ENCODE measurements around the gene BTD. TPM values are rescaled to one million over a fixed set of nuclear protein-coding genes. Genes with fewer than 3 reads are reported as not detected.

The BTD gene
- total RNA-seq, 2 experiments from 2014 or later = 11.2 to 12.5 TPM

DNA sequence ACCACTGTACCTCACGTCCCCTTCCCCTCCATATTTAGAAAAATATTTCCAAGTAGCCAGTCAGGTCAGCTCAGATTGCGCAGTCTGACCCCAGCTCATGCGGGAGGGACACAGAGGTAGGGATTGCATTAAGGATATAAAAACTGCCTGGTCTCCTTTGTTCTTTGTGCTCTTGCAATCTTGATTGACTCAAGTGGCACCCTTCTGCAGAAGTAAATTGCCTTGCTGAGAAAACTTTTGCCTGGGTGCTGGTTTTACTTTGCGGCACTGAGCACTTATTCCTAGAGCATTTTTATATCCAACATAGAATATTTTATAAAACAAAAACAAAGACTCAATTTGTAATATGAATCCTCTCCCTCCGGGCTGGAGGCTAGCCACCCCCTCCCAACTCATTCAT lies 54.8 kb downstream of the BTD start:
- POLR2A ChIA-PET = no interaction called here
- CTCF ChIA-PET = no interaction called here
- intact Hi-C loops (cut with DNase I, micrococcal nuclease) = no loop called here
- peaks cover 13% of the 10 kb centered on the region for H3K4me1 ChIP-seq (ENCODE audit: insufficient read depth, low read length)
- peaks cover 8% of the 10 kb centered on the region for H3K9me3 Mint-ChIP-seq
- H3K27ac ChIP-seq (ENCODE audit: low read depth in 1 of 2, low read length in 2 of 2) = no peak overlapping the region
- no peak overlapping the region for H3K4me3 ChIP-seq (ENCODE audit: low read length)
- DNase-seq (no peak), ATAC-seq (ENCODE audit: poor library complexity) (no peak)
- H3K9me3 ChIP-seq (ENCODE audit: control insufficient read depth in 1 of 2, insufficient read depth in 1 of 2, low read length in 2 of 2) = peaks cover 32 to 42% of the 10 kb centered on the region in 2 experiments
- H3K36me3 Mint-ChIP-seq (ENCODE audit: low read depth) = peaks cover 30% of the 10 kb centered on the region
- H3K27ac Mint-ChIP-seq = no peak overlapping the region
- TF ChIP-seq, protein P1, sequence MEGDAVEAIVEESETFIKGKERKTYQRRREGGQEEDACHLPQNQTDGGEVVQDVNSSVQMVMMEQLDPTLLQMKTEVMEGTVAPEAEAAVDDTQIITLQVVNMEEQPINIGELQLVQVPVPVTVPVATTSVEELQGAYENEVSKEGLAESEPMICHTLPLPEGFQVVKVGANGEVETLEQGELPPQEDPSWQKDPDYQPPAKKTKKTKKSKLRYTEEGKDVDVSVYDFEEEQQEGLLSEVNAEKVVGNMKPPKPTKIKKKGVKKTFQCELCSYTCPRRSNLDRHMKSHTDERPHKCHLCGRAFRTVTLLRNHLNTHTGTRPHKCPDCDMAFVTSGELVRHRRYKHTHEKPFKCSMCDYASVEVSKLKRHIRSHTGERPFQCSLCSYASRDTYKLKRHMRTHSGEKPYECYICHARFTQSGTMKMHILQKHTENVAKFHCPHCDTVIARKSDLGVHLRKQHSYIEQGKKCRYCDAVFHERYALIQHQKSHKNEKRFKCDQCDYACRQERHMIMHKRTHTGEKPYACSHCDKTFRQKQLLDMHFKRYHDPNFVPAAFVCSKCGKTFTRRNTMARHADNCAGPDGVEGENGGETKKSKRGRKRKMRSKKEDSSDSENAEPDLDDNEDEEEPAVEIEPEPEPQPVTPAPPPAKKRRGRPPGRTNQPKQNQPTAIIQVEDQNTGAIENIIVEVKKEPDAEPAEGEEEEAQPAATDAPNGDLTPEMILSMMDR (IDR thresholded peaks at IDR 0.05) = no peak
- no peak overlapping the region for H3K4me3 Mint-ChIP-seq
- no peaks in the 10 kb centered on the region for H3K36me3 ChIP-seq (ENCODE audit: insufficient read depth, low read length)
- peaks cover 25% of the 10 kb centered on the region for H3K4me1 Mint-ChIP-seq (ENCODE audit: low read depth)
- no peaks in the 10 kb centered on the region for H3K27me3 Mint-ChIP-seq
- no peaks in the 10 kb centered on the region for H3K27me3 ChIP-seq (ENCODE audit: control insufficient read depth in 1 of 2, insufficient read depth in 2 of 2, low read length in 2 of 2)

DNA sequence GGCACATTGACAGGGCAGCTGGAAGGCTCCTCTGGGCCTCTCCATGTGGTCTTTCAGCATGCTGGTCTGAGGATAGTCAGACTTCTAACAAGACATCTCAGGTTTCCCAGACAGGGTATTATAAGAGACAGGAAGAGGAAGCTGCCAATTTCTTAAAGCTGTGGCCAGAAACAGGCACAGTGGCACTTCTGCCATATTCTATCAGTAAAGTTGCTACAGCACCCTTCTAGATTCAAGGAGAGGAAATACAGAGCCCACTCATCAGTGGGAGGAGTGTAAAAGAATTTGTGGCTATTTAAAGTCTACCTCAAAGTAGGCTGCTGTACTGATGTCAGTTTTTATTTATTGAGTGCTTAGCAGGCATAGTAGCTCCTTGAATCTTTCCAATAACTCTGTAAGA lies 55.5 kb downstream of the BTD start:
- Mint-ChIP-seq H3K4me1 (ENCODE audit: low read depth) (peaks cover 30% of the 10 kb centered on the region), H3K27me3 (no peaks in the 10 kb centered on the region), H3K4me3 (no peak overlapping the region), H3K27ac (no peak overlapping the region), H3K9me3 (peaks cover 8% of the 10 kb centered on the region), H3K36me3 (ENCODE audit: low read depth) (peaks cover 30% of the 10 kb centered on the region)
- no peaks in the 10 kb centered on the region for H3K27me3 ChIP-seq (ENCODE audit: control insufficient read depth in 1 of 2, insufficient read depth in 2 of 2, low read length in 2 of 2)
- no peak overlapping the region for H3K27ac ChIP-seq (ENCODE audit: low read depth in 1 of 2, low read length in 2 of 2)
- intact Hi-C loops (cut with DNase I, micrococcal nuclease) = no loop called here
- H3K4me1 ChIP-seq (ENCODE audit: insufficient read depth, low read length) = peaks cover 13% of the 10 kb centered on the region
- TF ChIP-seq, protein P1 (IDR thresholded peaks at IDR 0.05) = no peak
- H3K9me3 ChIP-seq (ENCODE audit: control insufficient read depth in 1 of 2, insufficient read depth in 1 of 2, low read length in 2 of 2) = peaks cover 32 to 42% of the 10 kb centered on the region in 2 experiments
- DNase-seq (no peak), ATAC-seq (ENCODE audit: poor library complexity) (no peak)
- no peaks in the 10 kb centered on the region for H3K36me3 ChIP-seq (ENCODE audit: insufficient read depth, low read length)
- ChIA-PET POLR2A (interaction anchor here (0.6 to 1.8 kb wide), 2 partner anchors 9 to 13 kb away, joined by 3 to 6 read pairs; no protein-coding TSS in a partner anchor), CTCF (interaction anchor here (1.0 kb wide), 1 partner anchor 8 kb away, joined by 3 read pairs; no protein-coding TSS in a partner anchor)
- H3K4me3 ChIP-seq (ENCODE audit: low read length) = no peak overlapping the region

GRCh38 chr3:15659254-15659975 lies 57.9 kb downstream of the BTD start:
- no peaks in the 10 kb centered on the region for H3K27me3 Mint-ChIP-seq
- no peak overlapping the region for H3K27ac Mint-ChIP-seq
- no peaks in the 10 kb centered on the region for H3K27me3 ChIP-seq (ENCODE audit: control insufficient read depth in 1 of 2, insufficient read depth in 2 of 2, low read length in 2 of 2)
- H3K4me1 ChIP-seq (ENCODE audit: insufficient read depth, low read length) = peaks cover 13% of the 10 kb centered on the region
- ChIA-PET POLR2A (no interaction called here), CTCF (no interaction called here)
- TF ChIP-seq, protein P1 (IDR thresholded peaks at IDR 0.05) = no peak
- no peak for ATAC-seq (ENCODE audit: poor library complexity)
- no peaks in the 10 kb centered on the region for H3K36me3 ChIP-seq (ENCODE audit: insufficient read depth, low read length)
- H3K4me3 ChIP-seq (ENCODE audit: low read length) = no peak overlapping the region
- peaks cover 36 to 42% of the 10 kb centered on the region in 2 experiments for H3K9me3 ChIP-seq (ENCODE audit: control insufficient read depth in 1 of 2, insufficient read depth in 1 of 2, low read length in 2 of 2)
- H3K4me1 Mint-ChIP-seq (ENCODE audit: low read depth) = peaks cover 30% of the 10 kb centered on the region
- H3K9me3 Mint-ChIP-seq = peaks cover 8% of the 10 kb centered on the region
- H3K36me3 Mint-ChIP-seq (ENCODE audit: low read depth) = peaks cover 22% of the 10 kb centered on the region
- DNase-seq = no peak
- intact Hi-C loops (cut with DNase I, micrococcal nuclease) = no loop called here
- no peak overlapping the region for H3K27ac ChIP-seq (ENCODE audit: low read depth in 1 of 2, low read length in 2 of 2)
- H3K4me3 Mint-ChIP-seq = no peak overlapping the region

All from CD4-positive, alpha-beta T cell (primary cell).